AG20443 (cell line): ENCODE measurements around the gene DPF1.

Experiments
- DNase-seq: peaks from one replicate; pipeline ENCODE4 v3.0.0; 2012; ENCODE audit warnings: low spot score, mixed read lengths

The DPF1 gene

DNA sequence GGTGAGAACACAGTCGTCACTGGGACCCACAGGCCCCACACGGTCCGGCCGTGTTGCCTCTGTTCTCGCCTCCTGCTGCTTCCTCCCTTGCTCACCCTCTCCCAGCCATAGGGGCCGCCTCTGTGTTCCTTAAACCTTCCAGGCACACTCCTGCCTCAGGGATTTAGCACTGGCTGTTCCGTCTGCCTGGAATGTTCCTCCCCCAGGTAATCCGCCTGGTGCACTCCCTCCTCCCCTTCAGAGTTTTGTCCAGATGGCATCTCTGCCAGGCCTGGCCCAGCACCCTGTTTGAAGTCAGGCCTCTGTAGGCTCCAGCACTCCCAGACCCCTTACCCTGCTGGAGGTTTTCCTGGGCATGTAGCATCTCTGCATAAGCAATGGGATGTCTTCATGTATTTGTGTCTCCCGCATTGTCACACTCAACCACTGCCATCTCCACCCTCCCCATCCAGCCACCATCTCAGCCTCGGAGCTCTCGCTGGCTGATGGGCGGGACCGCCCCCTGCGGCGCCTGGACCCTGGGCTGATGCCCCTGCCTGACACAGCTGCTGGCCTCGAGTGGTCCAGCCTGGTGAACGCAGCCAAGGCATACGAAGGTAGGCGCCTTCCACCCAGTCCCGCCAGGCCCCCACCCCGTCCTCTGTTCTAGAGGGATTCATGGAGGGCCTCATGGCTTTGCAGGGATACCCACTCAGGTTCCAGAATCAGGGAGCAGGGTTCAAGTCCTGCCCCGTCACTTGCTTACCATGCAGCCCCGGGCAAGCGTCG is 25.9 kb downstream of the DPF1 start:
- DNase-seq: no peak

DNA sequence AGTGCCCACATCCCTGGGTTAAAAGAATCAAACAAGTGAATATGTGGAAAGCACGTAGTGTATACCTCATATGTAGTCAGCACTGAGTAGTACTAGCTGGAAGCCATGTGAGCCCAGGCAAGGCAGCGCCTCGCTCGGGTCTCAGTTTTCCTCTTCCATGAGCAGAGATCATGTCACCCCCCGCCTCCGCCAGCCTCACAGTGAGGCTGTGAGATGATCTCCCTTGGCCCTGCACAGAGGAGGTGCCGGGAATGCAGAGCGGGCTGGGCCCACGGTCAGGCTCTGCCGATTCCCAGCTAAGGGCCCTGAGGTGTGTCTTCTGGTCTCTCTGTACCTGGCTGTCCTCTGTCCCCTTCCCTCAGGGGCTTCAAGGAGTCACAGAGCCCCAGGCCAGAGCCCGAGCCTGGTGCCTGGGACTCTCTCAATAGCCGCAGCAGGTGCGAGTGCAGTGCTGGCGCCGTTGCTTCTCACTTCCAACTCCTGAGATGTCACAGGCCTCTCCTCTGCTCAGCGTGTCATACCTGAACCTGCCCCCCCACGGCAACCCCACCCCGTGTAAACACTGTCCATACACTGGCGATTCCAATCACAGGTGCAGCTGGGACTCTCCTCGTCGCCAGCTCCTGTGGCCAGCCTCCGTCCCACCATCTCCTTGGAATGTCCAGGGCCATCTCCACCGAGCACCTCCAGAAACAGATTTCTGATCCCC is 26.9 kb downstream of the DPF1 start:
- no peak for DNase-seq

DNA sequence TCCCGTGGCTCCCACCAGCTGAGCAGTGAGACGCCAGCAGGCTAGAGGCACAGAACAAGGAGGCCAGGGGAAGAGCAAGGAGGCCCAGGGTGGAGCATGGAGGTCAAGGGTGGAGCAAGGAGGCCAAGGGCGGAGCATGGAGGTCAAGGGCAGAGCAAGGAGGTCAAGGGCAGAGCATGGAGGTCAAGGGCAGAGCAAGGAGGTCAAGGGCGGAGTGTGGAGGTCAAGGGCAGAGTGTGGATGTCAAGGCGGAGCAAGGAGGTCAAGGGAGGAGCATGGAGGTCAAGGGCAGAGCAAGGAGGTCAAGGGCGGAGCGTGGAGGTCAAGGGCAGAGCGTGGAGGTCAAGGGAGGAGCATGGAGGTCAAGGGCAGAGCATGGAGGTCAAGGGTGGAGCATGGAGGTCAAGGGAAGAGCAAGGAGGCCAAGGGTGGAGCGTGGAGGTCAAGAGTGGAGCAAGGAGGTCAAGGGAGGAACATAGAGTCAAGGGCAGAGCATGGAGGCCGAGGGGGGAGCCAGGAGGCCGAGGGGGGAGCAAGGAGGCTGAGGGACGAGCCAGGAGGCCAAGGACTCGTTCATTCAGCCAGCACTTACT is 27.7 kb downstream of the DPF1 start:
- DNase-seq: no peak

DNA sequence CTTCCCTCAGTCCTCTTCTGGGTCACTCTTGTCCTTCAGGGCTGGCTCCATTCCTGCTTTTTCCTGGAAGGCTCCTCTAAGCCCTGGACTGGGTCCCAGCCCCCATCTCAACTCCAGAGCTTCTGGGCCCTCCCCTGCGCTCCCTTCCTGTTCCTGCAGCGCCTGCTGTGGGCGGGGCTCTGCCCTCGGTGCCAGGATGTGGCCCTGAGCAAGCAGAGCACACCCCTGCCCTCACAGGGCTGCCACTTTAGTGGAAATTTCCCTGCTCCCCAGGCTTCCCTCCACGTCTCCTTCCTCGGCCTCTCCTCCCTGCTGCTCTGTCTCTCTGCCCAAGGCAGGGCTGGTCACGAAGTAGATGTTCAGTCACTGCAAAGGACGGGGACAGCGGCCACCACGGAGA is 28.8 kb downstream of the DPF1 start:
- DNase-seq: no peak

DNA sequence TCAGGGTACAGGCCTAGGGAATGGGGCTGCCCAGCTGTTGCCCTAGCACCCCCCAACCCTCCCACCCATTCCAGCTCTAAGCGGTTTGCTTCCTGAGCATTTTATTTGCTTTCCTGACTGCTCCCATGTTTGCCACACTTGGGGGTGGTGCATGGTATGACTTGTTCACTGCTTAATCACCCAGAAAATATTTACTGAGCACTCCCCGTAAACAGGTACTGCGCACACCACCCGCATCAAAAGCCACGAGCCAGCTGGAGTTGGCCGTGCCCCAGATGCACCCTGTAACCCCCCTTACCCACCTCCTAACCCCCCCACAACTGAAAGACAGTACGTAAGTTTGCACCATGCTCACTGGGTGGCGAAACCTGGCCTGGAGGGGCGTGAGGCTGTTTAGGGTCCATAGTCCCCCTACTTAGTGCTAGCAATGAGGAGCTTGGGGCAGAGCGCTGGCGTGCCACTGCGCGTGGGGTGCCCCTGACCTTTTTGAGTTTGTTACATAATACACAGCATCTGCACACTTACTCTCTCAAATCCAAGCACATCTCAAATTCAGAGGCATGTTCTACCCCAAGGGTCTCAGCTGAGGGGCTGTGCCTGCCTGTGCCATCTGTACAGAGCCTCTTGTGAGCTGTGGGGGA is 29.8 kb downstream of the DPF1 start:
- DNase-seq: no peak

DNA sequence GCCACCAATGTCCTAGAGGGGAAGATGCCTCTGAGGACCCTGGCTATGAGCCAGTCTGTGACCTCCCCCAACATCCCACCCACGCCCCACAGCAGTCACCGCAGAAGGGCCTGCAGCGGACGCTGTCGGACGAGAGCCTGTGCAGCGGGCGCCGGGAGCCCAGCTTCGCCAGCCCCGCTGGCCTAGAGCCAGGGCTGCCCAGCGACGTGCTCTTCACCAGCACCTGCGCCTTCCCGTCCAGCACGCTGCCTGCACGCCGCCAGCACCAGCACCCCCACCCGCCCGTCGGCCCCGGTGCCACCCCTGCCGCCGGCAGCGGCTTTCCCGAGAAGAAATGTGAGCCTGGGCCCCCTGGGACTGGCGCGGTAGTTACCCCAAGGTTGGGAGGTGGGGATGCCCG is 30.6 kb downstream of the DPF1 start:
- DNase-seq: no peak

DNA sequence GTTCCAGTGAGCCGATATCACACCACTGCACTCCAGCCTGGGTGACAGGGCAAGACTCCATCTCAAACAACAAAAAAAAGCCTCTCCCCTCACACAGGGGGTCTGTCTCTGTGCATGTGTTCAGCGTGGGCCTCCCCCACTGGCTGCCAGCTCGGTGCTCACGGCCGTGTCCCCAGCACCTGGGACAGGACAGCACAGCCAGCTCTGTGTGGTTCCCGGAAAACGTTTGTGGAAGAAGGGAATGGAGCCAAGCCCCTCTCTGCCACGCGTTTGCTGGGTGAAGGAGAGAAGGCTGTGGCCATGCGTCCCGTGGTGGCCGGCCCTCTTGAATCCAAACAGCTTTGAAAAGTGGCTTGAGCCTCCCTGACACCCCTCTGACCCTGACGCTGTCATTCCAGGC is 32.3 kb downstream of the DPF1 start:
- DNase-seq: no peak

DNA sequence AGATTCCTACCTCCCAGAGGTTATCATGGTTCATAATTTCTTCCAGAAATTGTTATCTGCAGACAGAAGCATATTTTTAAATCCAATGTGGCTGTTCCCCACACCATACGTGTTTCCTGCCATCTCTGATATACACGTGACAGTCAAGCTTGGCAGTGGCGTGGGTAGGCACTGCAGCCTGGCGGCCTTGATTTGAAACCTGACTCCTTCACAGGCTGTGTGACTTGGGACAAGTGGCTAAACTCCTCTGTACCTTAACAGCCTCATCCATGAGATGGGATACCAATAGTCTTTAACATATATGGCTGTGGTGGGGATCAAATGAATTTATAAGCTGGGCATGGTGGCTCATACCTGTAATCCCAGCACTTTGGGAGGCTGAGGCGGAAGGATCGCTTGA is 33.2 kb downstream of the DPF1 start:
- no peak for DNase-seq

DNA sequence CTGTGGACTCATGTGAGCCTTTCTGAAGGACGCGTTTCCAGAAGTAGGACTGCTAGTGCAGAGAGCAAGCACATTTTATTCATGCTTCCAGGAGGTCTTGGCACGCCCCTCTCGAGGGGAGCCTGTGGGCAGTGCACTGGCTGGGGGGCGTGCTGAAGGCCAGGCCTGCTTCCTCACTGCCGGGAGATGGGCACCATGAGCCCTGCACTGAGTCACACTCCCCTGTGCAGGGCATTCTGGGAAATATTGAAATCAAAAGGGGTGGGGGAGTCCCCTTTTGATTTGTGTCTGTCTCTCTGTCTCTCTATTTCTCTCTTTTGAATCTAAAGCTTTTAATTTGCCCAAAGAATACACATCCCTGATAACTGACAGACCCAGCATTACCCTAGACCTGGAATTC is 34.0 kb downstream of the DPF1 start:
- DNase-seq: no peak

DNA sequence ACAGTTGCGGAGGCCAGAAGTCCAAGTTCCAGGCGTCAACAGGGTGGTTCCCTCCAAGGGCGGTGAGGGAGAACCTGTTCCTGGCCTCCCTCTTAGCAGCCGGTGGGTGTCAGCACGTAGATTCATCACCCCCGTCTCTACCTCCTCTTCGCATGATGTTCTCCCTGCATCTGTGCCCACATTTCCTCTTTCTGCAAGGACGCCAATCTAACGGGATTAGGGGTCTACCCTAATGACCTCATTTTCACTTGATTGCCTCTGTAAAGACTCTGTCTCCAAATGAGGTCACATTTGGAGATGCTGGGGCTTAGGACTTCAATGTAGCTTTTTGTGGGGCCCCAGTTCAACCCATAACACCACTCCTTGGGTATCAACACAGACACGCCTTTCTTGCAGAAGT is 38.5 kb downstream of the DPF1 start:
- DNase-seq: no peak

DNA sequence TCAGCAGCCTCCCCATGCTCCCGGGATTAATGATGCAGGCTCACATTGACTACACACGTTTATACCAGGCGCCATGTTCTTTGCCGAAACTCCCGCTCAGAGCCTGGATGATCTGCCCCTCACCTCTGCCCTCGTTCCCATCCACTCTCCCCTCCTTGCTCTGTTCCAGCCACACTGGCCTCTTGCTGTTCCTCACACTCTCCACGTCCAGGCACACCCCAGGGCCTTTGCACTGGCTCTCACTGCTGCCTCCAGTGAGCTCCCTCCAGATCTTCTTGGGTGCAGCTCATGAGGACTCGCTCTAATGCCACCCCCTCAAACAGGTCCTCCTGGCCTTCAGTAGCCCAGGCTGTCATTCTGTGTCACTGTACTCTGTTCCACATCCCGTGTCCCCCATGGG is 39.2 kb downstream of the DPF1 start:
- no peak for DNase-seq

DNA sequence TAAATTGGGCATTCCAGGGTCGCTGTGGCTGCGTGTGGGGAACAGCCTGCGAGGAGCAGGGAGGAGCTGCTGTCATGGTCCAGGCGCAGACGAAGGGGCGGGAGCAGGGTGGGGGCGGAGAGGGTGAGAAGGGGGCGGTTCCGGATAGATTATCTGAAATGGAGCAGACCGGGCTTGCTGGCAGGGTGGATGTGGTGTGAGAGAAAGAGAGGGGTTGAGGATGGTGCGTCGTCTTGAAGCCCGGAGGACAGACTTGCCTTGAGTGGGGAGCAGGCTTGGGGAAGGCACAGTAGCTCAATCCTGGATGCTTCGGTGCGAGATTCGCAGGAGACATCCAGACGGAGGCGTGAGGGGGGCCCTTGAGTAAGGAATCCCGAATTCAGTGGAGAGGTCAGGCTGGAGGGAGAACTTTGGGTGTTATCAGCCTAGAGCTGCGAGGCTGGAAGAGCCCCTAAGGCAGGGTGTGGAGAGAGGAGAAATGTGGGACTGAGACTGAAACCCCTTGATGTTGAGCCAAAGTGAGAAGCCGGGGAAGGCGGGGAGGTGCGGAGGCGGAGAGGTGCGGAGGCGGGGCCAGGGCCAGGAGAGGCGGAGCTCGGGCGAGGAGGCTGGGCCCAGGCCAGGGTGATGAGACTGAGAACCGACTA is 40.6 kb downstream of the DPF1 start:
- peak; percentile 83 for DNase-seq

DNA sequence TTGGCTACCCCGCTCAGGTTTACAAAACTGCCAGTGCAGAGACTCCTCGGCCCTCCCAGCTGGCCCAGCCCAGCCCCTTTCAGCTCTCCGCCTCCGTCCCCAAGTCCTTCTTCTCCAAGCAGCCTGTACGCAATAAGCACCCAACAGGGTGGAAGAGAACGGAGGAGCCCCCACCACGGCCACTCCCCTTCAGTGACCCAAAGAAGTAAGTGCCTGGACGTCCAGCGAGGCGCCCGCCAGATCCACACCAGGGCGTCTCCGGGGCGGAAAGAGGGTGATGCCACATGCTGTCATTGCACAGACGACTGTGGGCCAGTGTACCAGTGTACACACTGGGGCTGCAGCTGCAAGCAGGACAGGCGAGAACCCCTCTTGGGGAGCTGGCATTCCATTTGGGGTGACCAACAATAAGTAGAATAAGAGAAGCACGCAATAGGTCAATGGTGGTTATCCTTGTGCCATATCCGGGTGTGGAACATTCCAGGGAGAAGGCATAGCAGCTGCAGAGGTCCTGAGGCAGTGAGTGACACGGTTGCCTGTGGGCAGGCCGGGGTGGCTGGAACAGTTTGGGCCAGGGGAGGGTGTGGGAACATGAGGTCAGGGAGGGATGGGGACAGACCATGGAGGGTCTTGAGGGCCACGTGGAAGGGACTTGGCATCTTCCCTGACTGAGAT is 41.3 kb downstream of the DPF1 start:
- peak; percentile 33 for DNase-seq

DNA sequence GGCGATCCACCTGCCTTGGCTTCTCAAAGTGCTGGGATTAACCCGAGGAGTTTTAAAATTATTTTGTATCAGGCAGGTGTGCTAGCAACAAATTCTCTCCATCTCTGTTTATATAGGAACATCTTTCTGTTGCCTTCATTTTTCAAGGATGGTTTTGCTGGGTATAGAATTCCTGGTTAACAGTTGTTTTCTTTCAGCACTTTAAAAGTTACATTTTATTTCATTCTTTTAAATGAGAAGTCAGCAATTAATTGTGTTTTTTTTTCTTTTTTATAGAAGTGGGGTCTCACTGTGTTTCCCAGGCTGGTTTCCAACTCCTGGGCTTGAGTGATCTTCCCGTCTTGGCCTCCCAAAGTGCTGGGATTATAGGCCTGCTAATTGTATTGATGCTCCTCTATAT is 44.0 kb downstream of the DPF1 start:
- DNase-seq: no peak

DNA sequence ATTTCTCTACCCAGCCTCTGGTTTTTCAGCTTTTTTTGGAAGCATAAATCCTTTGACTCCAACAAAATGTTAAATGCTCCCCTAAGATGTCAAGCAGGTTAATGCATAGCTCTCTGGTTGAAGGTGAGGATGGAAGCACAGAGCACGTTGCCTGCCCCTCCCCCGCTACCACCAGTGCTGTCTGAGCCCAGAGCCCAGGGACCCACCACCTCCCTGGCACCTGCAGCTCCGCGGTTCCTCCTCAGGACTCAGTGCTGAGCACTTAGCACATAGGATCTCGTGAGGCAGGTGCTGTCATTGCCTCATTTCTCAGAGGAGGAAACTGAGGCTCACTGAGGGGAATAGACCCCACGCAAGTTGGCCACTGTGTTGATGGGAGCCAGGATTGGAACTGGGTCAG is 48.6 kb downstream of the DPF1 start:
- no peak for DNase-seq

DNA sequence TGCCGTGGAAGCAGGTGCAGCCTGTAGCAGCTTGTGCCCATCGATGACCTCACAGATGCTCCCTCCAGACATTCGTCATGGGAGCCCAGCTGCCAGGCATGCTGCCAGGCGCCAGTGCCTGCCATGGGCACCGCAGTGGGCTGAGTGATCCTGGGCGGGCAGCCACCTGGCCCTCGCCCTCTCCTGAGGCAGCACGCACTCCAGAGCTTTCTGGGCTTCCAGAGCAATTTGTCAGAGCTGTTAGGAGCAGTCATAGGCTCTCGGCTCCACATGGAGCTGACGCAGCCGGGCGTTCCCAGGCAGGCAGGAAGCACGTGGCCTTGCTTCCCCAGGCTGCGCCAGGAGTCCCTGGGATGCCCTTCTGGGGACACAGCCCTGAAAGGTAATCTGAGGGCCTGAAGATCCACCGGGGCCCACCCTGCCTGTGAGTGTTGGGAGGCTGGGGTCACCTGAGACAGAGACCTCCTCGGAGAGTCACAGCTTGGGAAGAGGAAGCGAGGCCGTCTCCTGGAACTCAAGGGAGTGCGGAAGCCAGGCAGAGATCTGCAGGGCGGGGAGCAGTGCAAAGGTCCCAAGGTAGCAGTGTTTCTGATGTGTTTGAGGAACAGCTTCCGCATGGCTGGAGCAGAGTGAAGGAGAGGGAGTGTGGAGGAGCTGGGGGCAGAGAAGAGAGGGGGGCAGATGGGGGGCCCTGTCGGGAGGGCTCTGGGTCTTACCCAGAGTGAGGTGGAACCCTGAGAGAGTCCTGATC is 50.6 kb downstream of the DPF1 start:
- DNase-seq: peak; percentile 67

DNA sequence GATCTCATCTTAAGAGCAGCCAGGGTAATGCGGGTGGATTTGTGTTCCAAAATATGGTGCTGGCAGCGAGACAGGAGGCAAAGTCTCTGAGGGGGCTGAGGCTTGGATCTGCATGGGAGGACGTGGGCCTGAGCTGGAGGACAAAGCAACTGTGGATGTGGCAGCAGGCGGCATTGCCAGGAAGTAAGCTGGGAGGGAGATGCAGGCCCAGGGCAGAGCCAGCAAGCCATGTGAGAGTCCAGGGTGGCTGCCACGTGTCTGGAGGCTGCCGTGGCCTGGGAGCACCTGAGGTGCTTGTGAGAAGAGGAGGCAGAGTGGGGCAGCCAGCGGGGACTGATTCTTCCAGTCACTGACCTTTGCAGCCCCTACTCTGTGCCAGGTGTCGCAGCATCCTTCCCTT is 52.0 kb downstream of the DPF1 start:
- DNase-seq: no peak

DNA sequence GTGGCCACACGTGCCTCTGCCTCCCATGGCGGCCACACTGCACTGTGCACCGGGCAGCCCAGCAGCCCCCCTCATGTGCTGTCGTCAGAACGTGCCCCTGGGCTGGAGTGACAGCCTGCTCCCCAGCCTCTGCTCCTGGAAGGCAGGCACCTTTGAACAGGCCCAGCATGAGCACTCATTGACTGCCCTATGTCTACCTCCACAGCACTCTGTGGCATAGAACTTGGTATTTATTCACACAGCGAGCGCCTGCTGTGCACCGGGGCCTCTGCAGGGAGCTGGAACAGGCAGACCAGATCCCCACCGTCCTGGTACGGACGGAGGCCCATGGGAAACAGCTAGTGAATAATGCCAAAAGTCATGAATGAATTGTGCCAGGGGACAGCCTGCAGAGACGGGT is 53.7 kb downstream of the DPF1 start:
- DNase-seq: no peak

DNA sequence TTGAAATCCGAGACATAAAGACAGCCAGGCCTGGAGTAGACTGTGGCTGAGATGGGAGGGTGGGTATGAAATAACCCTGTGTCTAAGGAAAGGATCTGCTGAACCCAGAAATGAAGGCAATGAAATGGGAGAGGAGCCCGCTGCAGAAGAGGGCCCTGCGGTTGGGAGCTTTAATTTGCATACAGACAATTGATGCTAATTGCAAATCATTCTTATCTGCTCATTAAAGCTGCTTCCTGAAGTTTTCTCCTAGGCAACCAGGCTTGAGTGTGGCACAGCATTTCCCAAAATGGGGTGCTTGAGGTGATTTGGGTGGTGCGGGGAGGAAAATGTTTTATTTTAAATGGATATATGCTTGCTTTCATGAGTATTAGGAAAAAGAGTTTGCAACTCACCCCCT is 55.4 kb downstream of the DPF1 start:
- no peak for DNase-seq

DNA sequence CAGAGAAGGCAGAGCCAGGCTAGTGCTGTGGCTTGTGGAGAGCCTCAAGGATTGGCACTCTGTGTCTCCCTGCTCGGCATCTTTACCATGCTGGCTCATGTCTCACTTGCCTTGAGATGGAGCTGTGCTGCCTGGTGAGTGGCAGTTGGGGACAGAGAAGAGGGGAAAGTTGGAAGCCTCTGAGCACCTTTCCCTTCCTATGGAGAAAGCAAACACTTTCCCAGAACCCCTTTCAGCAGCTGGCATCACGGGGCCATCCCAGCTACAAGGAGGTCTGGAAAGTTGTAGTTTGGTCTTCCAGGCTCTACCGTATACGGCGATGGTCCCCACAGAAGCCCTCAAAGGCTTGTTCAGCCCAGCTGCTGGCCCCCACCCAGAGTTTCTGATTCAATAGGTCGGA is 58.7 kb downstream of the DPF1 start:
- no peak for DNase-seq

DNA sequence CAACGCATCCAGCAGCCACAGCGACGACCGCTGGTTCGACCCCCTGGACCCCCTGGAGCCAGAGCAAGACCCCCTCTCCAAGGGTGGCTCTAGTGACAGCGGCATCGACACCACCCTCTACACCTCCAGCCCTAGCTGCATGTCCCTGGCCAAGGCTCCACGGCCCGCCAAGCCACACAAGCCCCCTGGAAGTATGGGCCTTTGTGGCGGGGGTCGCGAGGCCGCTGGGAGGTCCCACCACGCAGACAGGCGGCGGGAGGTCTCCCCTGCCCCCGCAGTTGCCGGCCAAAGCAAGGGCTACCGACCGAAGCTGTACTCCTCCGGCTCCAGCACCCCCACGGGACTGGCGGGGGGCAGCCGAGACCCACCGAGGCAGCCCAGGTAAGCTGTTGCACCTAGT is 59.5 kb downstream of the DPF1 start:
- no peak for DNase-seq
